ENCODE measurements around the gene GALK1. TPM values are rescaled to one million over a fixed set of nuclear protein-coding genes. Genes with fewer than 3 reads are reported as not detected.
A peak's percentile ranks its signal among the peaks of the same experiment; 100 is the strongest.

Gene GALK1
- total and polyA plus RNA-seq, 2 of the 13 experiments (the other 11 are each of a cell fraction or from before 2014, with no cell fraction given): 59.9 to 93.6 TPM

GRCh38 chr17:75753514-75754377, 11.2 kb downstream of the GALK1 start (continued):
- TF ChIP-seq PRDM4 (CRISPR knock-in tag; IDR thresholded peaks at IDR 0.05; ENCODE audit: borderline replicate concordance) (no peak), ATF4 (CRISPR knock-in tag; IDR thresholded peaks at IDR 0.05) (no peak), FUBP1 (CRISPR knock-in tag; IDR thresholded peaks at IDR 0.05; ENCODE audit: borderline replicate concordance) (no peak), TMF1 (CRISPR knock-in tag; IDR thresholded peaks at IDR 0.05; ENCODE audit: low read depth) (peak; percentile 98), AHR (CRISPR knock-in tag; IDR thresholded peaks at IDR 0.05) (no peak), ZNF510 (CRISPR knock-in tag; IDR thresholded peaks at IDR 0.05; ENCODE audit: low read depth) (no peak; the same call in 1 of the 2 replicates), PREB (CRISPR knock-in tag; IDR thresholded peaks at IDR 0.05) (no peak; the same call in 1 of the 2 replicates), KDM2A (CRISPR knock-in tag; IDR thresholded peaks at IDR 0.05; ENCODE audit: borderline replicate concordance, low read depth) (0 out of 2 replicates have a peak, but pooled peaks have one; percentile 32), ZFY (CRISPR knock-in tag; IDR thresholded peaks at IDR 0.05) (peak; percentile 95), ZNF580 (CRISPR knock-in tag; IDR thresholded peaks at IDR 0.05; ENCODE audit: borderline replicate concordance, low read depth) (no peak), ZNF552 (CRISPR knock-in tag; IDR thresholded peaks at IDR 0.05; ENCODE audit: borderline replicate concordance) (no peak), ZBTB44 (CRISPR knock-in tag; IDR thresholded peaks at IDR 0.05) (no peak; the same call in none of the 2 replicates)

Measured in HepG2 (cell line).